ENCODE results near the gene ZGPAT. TPM values are rescaled to one million over a fixed set of nuclear protein-coding genes. Genes with fewer than 3 reads are reported as not detected.

The ZGPAT gene
- total and polyA plus RNA-seq, 2 of the 13 experiments (the other 11 are each of a cell fraction or from before 2014, with no cell fraction given), result 23.0 to 41.9 TPM

DNA sequence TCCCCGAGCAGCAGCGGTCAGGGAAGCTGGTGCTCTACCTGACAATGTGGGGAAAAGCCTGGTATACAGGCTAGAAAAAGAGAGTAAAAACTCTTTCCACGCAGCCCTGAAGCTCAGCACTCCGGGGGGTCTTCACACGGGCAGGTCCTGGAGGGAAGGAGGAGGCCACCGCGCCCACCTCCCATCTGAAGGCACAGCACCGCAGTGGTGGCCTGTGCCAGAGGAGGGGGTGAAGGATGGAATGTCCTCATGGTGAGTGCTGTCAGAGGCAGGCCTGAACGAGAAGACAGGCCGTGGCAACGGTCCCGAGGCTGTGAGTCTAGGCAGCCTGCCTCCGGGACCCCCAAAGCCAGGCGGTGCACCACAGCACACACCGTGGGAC, 37.6 kb downstream of the ZGPAT start (continued):
- TF ChIP-seq, protein P1, sequence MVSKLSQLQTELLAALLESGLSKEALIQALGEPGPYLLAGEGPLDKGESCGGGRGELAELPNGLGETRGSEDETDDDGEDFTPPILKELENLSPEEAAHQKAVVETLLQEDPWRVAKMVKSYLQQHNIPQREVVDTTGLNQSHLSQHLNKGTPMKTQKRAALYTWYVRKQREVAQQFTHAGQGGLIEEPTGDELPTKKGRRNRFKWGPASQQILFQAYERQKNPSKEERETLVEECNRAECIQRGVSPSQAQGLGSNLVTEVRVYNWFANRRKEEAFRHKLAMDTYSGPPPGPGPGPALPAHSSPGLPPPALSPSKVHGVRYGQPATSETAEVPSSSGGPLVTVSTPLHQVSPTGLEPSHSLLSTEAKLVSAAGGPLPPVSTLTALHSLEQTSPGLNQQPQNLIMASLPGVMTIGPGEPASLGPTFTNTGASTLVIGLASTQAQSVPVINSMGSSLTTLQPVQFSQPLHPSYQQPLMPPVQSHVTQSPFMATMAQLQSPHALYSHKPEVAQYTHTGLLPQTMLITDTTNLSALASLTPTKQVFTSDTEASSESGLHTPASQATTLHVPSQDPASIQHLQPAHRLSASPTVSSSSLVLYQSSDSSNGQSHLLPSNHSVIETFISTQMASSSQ (IDR thresholded peaks at IDR 0.05; ENCODE audit: low read depth), result no peak
- TF ChIP-seq, protein P1 (CRISPR knock-in tag; IDR thresholded peaks at IDR 0.05; ENCODE audit: borderline replicate concordance), result no peak
- TF ChIP-seq, protein P2, sequence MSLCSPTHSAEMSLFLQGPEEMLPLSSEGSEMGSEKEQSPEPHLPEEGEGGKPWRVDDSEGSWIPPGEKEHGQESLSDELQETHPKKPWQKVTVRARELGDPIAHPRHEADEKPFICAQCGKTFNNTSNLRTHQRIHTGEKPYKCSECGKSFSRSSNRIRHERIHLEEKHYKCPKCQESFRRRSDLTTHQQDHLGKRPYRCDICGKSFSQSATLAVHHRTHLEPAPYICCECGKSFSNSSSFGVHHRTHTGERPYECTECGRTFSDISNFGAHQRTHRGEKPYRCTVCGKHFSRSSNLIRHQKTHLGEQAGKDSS (CRISPR knock-in tag; IDR thresholded peaks at IDR 0.05; ENCODE audit: borderline replicate concordance, low read depth), result no peak
- TF ChIP-seq EZH2 (conservative IDR thresholded peaks at IDR 0.05; ENCODE audit: low read depth, low read length) (no peak), RBFOX2 (IDR thresholded peaks at IDR 0.05; ENCODE audit: low read depth, low read length) (peak; percentile 45; the same call in 1 of the 2 replicates), NCOR1 (IDR thresholded peaks at IDR 0.05; ENCODE audit: borderline replicate concordance, low read length) (no peak), ZNF230 (CRISPR knock-in tag; IDR thresholded peaks at IDR 0.05) (no peak), SP5 (CRISPR knock-in tag; IDR thresholded peaks at IDR 0.05; ENCODE audit: borderline replicate concordance, low read depth) (no peak), ARNT2 (CRISPR knock-in tag; IDR thresholded peaks at IDR 0.05; ENCODE audit: low read depth) (no peak), SP4 (CRISPR knock-in tag; IDR thresholded peaks at IDR 0.05) (peak; percentile 39; the same call in 1 of the 2 replicates), KMT2A (CRISPR knock-in tag; IDR thresholded peaks at IDR 0.05) (no peak; the same call in 1 of the 2 replicates), PRMT3 (CRISPR knock-in tag; IDR thresholded peaks at IDR 0.05; ENCODE audit: borderline replicate concordance, low read depth) (no peak), DPF2 (CRISPR knock-in tag; IDR thresholded peaks at IDR 0.05; ENCODE audit: borderline replicate concordance, low read depth) (no peak), ATRX (CRISPR knock-in tag; IDR thresholded peaks at IDR 0.05; ENCODE audit: borderline replicate concordance) (no peak), ZKSCAN5 (CRISPR knock-in tag; IDR thresholded peaks at IDR 0.05) (no peak), ZNF674 (CRISPR knock-in tag; IDR thresholded peaks at IDR 0.05; ENCODE audit: low read depth) (no peak), ZNF83 (CRISPR knock-in tag; IDR thresholded peaks at IDR 0.05; ENCODE audit: borderline replicate concordance) (no peak)
- TF ChIP-seq, protein P3, sequence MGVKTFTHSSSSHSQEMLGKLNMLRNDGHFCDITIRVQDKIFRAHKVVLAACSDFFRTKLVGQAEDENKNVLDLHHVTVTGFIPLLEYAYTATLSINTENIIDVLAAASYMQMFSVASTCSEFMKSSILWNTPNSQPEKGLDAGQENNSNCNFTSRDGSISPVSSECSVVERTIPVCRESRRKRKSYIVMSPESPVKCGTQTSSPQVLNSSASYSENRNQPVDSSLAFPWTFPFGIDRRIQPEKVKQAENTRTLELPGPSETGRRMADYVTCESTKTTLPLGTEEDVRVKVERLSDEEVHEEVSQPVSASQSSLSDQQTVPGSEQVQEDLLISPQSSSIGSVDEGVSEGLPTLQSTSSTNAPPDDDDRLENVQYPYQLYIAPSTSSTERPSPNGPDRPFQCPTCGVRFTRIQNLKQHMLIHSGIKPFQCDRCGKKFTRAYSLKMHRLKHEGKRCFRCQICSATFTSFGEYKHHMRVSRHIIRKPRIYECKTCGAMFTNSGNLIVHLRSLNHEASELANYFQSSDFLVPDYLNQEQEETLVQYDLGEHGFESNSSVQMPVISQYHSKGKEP (CRISPR knock-in tag; IDR thresholded peaks at IDR 0.05), result no peak
- TF ChIP-seq, protein P4, sequence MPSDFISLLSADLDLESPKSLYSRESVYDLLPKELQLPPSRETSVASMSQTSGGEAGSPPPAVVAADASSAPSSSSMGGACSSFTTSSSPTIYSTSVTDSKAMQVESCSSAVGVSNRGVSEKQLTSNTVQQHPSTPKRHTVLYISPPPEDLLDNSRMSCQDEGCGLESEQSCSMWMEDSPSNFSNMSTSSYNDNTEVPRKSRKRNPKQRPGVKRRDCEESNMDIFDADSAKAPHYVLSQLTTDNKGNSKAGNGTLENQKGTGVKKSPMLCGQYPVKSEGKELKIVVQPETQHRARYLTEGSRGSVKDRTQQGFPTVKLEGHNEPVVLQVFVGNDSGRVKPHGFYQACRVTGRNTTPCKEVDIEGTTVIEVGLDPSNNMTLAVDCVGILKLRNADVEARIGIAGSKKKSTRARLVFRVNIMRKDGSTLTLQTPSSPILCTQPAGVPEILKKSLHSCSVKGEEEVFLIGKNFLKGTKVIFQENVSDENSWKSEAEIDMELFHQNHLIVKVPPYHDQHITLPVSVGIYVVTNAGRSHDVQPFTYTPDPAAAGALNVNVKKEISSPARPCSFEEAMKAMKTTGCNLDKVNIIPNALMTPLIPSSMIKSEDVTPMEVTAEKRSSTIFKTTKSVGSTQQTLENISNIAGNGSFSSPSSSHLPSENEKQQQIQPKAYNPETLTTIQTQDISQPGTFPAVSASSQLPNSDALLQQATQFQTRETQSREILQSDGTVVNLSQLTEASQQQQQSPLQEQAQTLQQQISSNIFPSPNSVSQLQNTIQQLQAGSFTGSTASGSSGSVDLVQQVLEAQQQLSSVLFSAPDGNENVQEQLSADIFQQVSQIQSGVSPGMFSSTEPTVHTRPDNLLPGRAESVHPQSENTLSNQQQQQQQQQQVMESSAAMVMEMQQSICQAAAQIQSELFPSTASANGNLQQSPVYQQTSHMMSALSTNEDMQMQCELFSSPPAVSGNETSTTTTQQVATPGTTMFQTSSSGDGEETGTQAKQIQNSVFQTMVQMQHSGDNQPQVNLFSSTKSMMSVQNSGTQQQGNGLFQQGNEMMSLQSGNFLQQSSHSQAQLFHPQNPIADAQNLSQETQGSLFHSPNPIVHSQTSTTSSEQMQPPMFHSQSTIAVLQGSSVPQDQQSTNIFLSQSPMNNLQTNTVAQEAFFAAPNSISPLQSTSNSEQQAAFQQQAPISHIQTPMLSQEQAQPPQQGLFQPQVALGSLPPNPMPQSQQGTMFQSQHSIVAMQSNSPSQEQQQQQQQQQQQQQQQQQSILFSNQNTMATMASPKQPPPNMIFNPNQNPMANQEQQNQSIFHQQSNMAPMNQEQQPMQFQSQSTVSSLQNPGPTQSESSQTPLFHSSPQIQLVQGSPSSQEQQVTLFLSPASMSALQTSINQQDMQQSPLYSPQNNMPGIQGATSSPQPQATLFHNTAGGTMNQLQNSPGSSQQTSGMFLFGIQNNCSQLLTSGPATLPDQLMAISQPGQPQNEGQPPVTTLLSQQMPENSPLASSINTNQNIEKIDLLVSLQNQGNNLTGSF (CRISPR knock-in tag; IDR thresholded peaks at IDR 0.05), result no peak
